Measurements from ENCODE around the gene PTCH2.

The PTCH2 gene

DNA sequence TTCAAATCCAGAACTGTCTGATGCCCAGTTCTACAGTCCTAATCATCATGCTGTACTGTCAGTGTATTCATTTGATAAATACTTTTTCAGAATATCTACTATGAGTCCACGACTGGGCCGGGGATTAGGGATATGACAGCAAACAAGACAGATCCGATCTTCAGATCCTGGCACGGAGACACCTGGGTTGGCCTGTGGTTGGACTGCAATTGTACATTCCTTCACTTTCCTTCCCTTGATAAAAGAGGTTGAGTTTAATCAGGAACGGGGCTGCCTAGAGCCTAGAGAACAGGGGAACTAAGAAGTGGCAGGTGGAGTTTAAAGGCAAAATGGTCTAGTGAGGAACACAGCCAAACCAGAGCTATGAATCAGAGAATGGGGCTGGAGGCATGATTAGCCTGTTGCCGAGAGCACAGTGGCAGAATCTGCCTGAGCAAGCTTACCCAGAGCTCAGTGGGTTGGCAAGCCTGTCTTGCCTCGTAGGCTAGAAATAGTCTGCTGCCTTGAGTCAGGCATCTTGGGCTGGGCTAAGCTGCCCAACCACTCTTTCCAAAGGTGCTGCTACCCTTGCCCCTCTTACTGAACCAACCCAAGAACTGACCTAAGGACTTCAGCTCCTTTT is 38.1 kb upstream of the PTCH2 start:
- TF ChIP-seq, protein P1, sequence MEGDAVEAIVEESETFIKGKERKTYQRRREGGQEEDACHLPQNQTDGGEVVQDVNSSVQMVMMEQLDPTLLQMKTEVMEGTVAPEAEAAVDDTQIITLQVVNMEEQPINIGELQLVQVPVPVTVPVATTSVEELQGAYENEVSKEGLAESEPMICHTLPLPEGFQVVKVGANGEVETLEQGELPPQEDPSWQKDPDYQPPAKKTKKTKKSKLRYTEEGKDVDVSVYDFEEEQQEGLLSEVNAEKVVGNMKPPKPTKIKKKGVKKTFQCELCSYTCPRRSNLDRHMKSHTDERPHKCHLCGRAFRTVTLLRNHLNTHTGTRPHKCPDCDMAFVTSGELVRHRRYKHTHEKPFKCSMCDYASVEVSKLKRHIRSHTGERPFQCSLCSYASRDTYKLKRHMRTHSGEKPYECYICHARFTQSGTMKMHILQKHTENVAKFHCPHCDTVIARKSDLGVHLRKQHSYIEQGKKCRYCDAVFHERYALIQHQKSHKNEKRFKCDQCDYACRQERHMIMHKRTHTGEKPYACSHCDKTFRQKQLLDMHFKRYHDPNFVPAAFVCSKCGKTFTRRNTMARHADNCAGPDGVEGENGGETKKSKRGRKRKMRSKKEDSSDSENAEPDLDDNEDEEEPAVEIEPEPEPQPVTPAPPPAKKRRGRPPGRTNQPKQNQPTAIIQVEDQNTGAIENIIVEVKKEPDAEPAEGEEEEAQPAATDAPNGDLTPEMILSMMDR (IDR thresholded peaks at IDR 0.05) = no peak
- Histone ChIP-seq H3K27me3 (ENCODE audit: control insufficient read depth, insufficient read depth, low read length) (no peaks in the 10 kb centered on the region), H3K27ac (no peak overlapping the region), H3K36me3 (ENCODE audit: control insufficient read depth, insufficient read depth, low read length) (no peaks in the 10 kb centered on the region), H3K4me3 (ENCODE audit: low read depth, low read length) (no peak overlapping the region), H3K79me2 (no peaks in the 10 kb centered on the region), H3K4me2 (ENCODE audit: low read length) (no peak overlapping the region), H2AFZ (no peak overlapping the region), H3K9ac (no peak overlapping the region), H3K4me1 (no peaks in the 10 kb centered on the region), H3K9me3 (ENCODE audit: control insufficient read depth, low read length) (no peaks in the 10 kb centered on the region)

DNA sequence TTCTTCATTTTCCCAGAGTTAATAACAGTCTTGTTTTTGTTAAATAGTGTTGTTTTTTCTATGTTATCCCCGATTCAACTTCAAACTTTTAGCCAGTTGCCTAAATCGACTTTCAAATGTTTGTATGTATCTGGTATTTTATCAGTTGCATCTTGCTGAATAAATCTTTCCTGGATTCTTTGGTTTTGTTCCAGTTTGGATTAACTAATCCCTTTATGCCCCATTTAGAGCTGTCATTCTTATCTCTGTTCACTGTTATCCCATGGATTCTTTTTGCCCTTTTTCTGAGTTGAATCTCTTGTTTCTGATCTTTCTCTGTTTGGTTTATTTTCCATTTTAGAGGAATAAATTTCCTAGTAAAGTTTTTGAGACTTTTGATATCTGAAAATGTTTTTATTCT is 31.1 kb upstream of the PTCH2 start:
- no peak overlapping the region for H2AFZ ChIP-seq
- no peak overlapping the region for H3K9ac ChIP-seq
- TF ChIP-seq, protein P1 (IDR thresholded peaks at IDR 0.05) = no peak
- H3K4me3 ChIP-seq (ENCODE audit: low read depth, low read length) = no peak overlapping the region
- H3K27ac ChIP-seq = no peak overlapping the region
- H3K79me2 ChIP-seq = no peaks in the 10 kb centered on the region
- H3K9me3 ChIP-seq (ENCODE audit: control insufficient read depth, low read length) = no peaks in the 10 kb centered on the region
- no peaks in the 10 kb centered on the region for H3K27me3 ChIP-seq (ENCODE audit: control insufficient read depth, insufficient read depth, low read length)
- H3K36me3 ChIP-seq (ENCODE audit: control insufficient read depth, insufficient read depth, low read length) = no peaks in the 10 kb centered on the region
- peaks cover 5% of the 10 kb centered on the region for H3K4me1 ChIP-seq
- H3K4me2 ChIP-seq (ENCODE audit: low read length) = peak overlapping the region; percentile 34

DNA sequence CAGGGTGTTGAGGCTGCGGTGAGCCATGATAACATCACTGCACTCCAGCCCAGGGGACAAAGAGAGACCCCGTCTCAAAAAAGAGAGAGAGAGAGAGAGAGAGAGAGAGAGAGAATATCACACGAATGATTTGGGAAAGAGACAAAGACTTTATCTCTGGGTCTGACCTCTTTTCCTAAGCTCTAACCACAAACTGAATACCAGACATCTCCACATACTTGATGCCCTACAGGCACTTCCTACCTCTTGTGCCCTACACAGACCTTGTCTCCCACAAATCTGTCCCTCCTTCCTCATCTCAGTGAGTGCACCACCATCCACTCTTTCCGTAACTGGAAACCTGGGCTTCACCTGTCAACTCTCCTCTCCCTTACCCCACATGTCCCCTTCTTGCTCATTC is 27.0 kb upstream of the PTCH2 start:
- H3K9ac ChIP-seq = no peak overlapping the region
- no peak overlapping the region for H3K27ac ChIP-seq
- no peaks in the 10 kb centered on the region for H3K79me2 ChIP-seq
- H3K9me3 ChIP-seq (ENCODE audit: control insufficient read depth, low read length) = no peaks in the 10 kb centered on the region
- H3K27me3 ChIP-seq (ENCODE audit: control insufficient read depth, insufficient read depth, low read length) = no peaks in the 10 kb centered on the region
- H3K4me2 ChIP-seq (ENCODE audit: low read length) = no peak overlapping the region
- H3K4me1 ChIP-seq = peaks cover 5% of the 10 kb centered on the region
- no peak overlapping the region for H3K4me3 ChIP-seq (ENCODE audit: low read depth, low read length)
- H3K36me3 ChIP-seq (ENCODE audit: control insufficient read depth, insufficient read depth, low read length) = no peaks in the 10 kb centered on the region
- TF ChIP-seq, protein P1 (IDR thresholded peaks at IDR 0.05) = no peak
- H2AFZ ChIP-seq = no peak overlapping the region

DNA sequence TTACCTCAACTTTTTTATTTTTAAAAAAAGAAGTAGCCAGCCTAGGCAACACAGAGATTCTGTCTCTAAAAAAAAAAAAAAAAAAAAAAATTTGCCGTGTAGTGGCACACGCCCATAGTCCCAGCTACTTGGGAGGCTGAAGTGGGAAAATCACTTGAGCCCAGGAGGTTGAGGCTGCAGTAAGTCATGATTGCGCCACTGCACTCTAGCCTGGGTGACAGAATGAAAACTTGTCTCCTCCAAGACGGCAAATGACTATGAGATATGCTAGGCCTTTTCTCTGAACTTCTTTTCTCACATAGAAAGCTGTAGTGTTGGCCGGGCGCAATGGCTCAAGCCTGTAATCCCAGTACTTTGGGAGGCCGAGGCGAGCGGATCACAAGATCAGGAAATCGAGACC is 24.7 kb upstream of the PTCH2 start:
- no peaks in the 10 kb centered on the region for H3K27me3 ChIP-seq (ENCODE audit: control insufficient read depth, insufficient read depth, low read length)
- no peaks in the 10 kb centered on the region for H3K79me2 ChIP-seq
- no peak overlapping the region for H3K27ac ChIP-seq
- no peaks in the 10 kb centered on the region for H3K36me3 ChIP-seq (ENCODE audit: control insufficient read depth, insufficient read depth, low read length)
- no peak overlapping the region for H3K4me3 ChIP-seq (ENCODE audit: low read depth, low read length)
- H3K9me3 ChIP-seq (ENCODE audit: control insufficient read depth, low read length) = no peaks in the 10 kb centered on the region
- H3K4me2 ChIP-seq (ENCODE audit: low read length) = no peak overlapping the region
- H2AFZ ChIP-seq = no peak overlapping the region
- H3K9ac ChIP-seq = no peak overlapping the region
- TF ChIP-seq, protein P1 (IDR thresholded peaks at IDR 0.05) = no peak
- H3K4me1 ChIP-seq = no peaks in the 10 kb centered on the region

DNA sequence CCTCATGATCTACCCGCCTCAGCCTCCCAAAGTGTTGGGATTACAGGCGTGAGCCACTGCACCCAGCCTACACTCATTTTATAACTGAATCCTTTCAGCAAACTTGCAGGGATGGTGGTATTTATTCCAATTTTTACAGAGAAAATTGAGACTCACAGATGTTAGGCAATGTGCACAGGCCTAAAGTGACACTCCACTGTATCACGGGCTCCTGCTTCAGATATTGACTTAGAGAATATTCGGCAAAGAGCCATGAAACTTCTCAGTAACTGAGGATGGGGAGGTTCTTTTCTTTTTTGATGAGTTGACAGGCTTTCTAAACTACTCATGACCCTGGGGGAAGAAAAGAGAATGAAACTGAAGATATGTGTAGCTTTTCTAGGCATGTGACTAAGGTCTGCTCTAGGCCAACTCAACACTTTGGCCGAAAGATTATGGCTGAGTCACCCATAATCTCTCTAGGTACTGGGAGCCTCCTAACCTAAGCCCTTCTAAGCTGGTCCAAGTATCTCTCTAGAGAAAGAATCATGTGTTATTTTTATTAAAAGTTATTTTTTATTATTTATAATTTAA is 19.9 kb upstream of the PTCH2 start:
- H3K4me3 ChIP-seq (ENCODE audit: low read depth, low read length) = no peak overlapping the region
- H3K4me1 ChIP-seq = no peaks in the 10 kb centered on the region
- no peak overlapping the region for H3K27ac ChIP-seq
- TF ChIP-seq, protein P1 (IDR thresholded peaks at IDR 0.05) = no peak
- H3K79me2 ChIP-seq = no peaks in the 10 kb centered on the region
- no peaks in the 10 kb centered on the region for H3K36me3 ChIP-seq (ENCODE audit: control insufficient read depth, insufficient read depth, low read length)
- H3K4me2 ChIP-seq (ENCODE audit: low read length) = no peak overlapping the region
- no peak overlapping the region for H2AFZ ChIP-seq
- no peaks in the 10 kb centered on the region for H3K27me3 ChIP-seq (ENCODE audit: control insufficient read depth, insufficient read depth, low read length)
- no peak overlapping the region for H3K9ac ChIP-seq
- no peaks in the 10 kb centered on the region for H3K9me3 ChIP-seq (ENCODE audit: control insufficient read depth, low read length)
